ENCODE results near the gene MAD1L1.

The MAD1L1 gene

DNA sequence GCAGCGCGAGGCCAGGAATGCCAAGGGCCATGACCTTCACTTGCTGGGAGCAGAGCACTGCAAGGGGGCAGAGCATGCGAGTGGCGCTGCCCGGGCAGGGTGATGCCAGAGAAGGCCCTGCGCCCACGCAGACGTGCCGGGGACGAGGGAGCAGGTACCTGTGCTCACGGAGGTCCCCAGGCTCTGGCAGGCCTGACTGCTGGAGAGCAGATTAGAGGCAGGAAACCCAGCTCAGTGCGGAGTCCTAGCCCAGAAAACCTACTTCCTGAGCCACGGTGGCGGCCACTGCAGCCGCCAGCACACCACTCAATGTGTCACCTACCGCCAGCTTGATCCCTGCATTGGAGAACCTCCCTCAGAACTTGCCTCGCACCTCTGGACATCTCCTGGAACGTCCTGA lies 148.4 kb downstream of the MAD1L1 start:
- DNase-seq (ENCODE audit: low spot score), result no peak

DNA sequence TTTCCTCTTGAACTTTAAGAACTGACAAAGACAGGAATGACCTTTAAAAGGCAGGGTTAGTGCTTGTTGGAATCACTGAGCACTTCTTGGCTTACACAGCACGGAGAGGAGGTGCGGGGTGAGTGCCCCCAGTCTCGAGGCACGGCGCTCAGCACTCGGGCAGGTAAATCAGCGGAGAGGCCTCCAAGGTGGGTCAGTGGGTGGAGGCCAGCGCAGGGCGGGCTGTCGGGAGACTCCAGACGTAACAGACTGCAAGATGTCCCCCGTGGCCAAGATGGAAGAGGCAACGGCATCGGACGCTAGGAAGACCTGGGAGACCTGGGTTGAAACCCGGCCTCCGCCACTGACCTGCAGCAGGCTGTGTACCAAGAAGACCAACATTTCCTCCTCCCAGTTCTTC lies 149.4 kb downstream of the MAD1L1 start:
- no peak for DNase-seq (ENCODE audit: low spot score)

DNA sequence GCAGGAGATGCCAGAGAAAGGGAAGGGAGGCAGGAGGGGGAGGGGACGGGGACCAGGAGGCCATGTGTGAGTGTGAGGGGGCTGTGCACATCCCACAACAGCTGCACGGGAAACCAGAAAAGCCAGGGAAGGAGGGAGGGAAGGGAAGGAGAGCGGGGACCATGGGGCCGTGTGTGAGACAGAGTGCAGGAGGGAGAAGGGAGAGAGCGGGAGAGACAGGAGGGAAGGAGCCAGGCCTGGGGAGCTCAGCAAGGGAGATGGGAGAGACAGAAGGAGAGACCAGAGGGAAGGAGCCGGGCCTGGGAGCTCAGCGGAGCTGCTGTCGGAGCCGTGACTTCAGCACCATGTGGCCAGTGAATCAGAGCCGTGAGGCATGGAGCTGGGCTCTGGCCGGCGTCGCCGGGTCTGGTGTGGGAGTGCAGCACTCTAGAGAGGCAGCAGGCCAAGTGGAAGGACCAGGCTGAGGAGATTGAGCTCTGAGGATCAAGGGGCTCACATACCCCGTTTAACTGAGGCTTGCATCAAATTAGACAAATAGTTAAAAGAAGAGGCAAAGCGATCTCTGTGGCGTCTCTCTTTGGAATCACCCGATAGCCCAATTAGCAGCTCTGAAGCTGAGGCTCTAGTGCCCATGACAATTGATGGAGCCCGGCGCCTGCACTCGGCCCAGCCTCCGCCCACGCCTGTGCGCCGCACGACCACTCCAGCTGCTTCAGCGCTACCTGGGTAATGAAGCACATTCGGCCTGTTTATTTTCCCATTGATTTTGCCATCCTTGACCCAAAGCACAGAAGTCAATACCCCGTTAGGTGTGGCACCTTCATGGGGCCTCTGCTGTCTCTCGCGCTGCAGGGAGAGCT lies 150.4 kb downstream of the MAD1L1 start:
- DNase-seq (ENCODE audit: low spot score), result peak; percentile 15

- DNase-seq (ENCODE audit: low spot score), result no peak
Measured at GRCh38 chr7:2081526-2082135, 151.1 kb downstream of the MAD1L1 start.

- DNase-seq (ENCODE audit: low spot score), result no peak
Measured at GRCh38 chr7:2080477-2080876, 152.3 kb downstream of the MAD1L1 start.

GRCh38 chr7:2080060-2080387 lies 152.7 kb downstream of the MAD1L1 start:
- DNase-seq (ENCODE audit: low spot score), result no peak

DNA sequence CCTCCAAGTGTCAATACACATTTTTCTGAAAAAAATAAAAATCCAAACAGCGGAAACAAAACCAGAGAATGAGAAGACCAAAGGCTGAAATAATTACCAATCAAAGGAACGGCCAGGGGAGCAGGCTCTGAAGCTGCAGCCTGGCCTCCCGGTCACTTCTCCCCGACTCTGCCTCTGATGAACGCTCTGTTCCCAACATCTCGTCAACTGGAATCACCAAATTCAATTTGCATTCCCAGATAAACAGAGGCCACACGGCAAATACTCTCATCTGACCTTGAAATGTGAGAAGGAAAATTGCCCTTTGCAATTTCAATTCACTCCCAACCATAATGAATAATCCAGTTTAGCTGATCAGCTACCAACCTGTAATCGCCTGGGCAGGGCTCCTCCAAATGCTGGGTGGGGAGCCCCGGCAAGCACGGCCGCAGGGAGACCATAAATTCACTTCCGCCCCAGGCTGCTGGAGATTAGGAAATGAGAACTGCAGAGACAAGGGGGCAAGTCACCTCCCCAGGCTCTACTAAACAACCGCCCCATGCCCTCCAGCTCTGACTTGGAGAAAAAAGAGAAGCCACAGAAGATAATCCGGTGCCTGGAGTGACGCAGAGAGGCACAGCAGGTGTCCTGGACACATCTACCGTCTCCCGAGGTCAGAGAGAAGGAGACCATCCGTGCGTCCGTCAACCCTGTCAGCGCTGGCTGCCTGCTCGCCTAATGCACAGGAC lies 153.2 kb downstream of the MAD1L1 start:
- DNase-seq (ENCODE audit: low spot score), result no peak

- DNase-seq (ENCODE audit: low spot score), result no peak
Measured at GRCh38 chr7:2078899-2079298, 153.8 kb downstream of the MAD1L1 start.

DNA sequence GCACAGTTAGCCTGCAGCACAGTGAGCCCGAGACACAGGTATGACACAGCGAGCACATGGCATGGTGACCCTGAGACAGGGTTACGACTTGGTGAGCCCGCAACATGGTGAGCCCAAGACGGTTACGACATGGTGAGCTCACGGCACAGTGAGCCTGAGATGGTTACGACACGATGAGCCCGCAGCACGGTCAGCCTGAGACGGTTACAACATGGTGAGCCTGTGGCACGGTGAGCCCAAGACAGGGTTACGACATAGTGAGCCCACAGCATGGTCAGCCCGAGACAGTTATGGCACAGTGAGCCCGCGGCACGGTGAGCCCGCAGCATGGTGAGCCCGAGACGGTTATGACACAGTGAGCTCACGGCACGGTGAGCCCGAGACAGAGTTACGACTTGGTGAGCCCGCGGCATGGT lies 156.1 kb downstream of the MAD1L1 start:
- DNase-seq (ENCODE audit: low spot score), result no peak

GRCh38 chr7:2075811-2076210 lies 156.9 kb downstream of the MAD1L1 start:
- DNase-seq (ENCODE audit: low spot score), result no peak

GRCh38 chr7:2074691-2075090 lies 158.1 kb downstream of the MAD1L1 start:
- DNase-seq (ENCODE audit: low spot score), result no peak

- no peak for DNase-seq (ENCODE audit: low spot score)
Measured at GRCh38 chr7:2072798-2073197, 159.9 kb downstream of the MAD1L1 start.

GRCh38 chr7:2072042-2072441 lies 160.7 kb downstream of the MAD1L1 start:
- DNase-seq (ENCODE audit: low spot score), result no peak

DNA sequence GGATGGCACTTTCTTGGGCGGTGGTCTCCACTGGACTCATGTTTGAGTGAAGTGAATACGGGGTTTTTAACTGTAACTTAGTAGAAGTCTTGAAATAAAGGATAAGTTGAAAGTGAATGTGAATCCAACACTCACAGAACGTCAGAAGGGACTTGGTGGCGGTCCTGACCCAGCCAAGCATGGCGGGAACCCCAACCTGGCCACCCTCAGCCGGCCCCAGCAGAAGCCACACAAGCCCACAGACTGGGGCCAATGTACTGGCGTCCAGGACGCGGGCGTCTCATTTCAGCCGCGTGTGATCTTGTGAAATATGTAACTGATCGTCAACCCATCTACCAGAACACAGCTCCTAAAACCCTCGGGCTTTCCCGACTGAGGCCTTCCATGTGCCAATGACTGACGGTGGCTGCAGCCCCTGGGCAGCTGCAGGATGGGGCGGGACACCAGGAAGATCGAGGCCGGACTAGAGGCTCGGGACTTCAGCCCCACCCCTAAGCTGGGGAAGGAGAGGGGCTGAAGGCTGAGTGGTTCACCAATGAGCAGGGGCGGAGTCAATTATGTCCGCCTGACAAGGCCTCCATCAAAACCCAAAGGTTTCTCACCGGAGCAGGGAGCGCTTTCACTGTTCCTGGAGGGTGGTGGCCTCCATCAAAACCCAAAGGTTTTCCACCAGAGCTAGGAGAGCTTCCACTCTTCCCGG lies 161.5 kb downstream of the MAD1L1 start:
- no peak for DNase-seq (ENCODE audit: low spot score)

- no peak for DNase-seq (ENCODE audit: low spot score)
Measured at GRCh38 chr7:2070151-2070763, 162.5 kb downstream of the MAD1L1 start.

- peak; percentile 30 for DNase-seq (ENCODE audit: low spot score)
Measured at GRCh38 chr7:2069472-2069860, 163.3 kb downstream of the MAD1L1 start.

DNA sequence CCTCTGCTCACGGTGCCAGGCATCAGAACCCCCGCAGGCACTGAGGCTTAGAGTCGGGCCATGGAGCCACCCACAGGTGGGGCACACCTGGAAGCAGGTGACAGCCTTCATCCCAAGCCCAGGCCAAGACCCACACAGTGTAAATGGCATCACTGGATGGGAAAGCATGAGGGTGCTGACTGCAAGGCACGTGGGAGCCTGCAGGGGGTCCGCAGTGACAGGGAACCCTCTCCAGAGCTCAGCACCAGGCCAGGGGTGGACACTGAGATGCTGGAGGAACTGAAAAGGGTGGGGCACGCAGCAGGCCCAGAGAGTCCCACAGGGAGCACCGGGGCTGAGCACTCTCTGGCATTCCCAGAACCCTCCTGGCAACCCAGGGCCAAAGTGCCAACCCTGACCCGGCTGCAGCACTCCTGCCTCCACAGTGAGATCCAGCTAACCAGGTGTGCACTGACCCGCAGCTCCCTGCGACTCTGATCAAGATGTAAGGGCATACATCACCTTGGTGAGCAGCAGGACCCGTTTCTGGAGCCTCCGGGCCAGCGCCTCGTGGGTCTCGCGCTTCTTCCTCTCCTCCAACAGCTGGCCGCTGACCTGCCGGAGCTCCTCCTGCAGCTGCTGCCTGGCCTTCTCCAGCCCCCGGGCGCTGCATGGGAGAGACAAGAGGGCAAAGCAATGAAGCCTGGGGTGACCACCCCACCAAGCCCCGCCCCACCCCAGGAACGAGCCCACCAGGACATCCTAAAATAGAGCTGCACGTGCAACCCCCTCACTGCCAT lies 163.9 kb downstream of the MAD1L1 start:
- no peak for DNase-seq (ENCODE audit: low spot score)

DNA sequence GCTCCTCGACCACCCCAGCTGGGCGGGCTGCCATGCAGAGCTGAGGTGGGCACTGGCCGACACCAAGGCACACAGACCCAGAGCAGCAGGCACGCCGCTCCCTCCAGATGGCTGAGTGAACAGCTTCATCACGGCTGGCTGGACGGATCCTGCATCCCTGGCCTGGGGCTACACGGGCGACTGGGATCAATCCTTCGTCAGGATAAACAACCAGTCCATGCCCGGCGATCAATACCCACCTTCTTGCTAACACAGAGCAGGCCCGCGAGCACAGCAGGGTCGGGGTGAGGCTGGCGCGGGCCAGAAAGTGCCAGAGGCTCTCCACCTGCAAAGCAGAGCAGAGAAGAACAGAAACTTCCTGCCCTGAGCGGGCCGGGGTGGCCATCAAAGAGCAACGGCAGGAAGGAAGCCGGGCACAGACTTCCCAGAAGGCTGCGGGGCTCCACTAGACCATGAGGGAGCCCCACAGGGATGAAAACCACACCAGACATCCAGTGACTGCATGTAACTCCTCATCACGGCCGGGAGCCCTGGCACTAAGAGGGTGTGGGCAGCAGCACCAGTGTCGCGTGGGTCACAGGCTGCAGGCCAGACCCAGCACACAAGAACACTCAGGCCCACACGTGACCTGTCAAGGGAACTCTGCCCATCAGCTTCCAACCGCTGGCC lies 166.4 kb downstream of the MAD1L1 start:
- no peak for DNase-seq (ENCODE audit: low spot score)

DNA sequence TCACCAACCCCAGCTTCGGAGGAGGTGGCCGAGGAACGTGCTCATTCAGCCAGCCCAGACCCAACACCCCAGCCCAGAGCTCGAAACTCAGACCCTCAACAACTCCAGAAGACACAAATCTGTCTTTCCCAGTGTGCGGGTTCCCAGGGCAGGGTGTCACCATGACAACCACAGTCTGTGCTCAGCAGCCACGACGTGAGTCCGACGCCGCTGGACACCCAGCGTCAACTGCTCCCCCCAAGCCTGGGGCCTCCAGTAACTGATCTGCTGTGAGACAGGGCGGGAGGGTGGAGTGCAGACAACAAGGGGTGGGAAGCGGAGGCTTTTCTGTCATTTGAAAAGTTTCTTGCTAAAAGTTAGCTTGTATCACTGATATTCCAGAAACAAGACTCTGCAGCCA lies 167.2 kb downstream of the MAD1L1 start:
- no peak for DNase-seq (ENCODE audit: low spot score)

DNA sequence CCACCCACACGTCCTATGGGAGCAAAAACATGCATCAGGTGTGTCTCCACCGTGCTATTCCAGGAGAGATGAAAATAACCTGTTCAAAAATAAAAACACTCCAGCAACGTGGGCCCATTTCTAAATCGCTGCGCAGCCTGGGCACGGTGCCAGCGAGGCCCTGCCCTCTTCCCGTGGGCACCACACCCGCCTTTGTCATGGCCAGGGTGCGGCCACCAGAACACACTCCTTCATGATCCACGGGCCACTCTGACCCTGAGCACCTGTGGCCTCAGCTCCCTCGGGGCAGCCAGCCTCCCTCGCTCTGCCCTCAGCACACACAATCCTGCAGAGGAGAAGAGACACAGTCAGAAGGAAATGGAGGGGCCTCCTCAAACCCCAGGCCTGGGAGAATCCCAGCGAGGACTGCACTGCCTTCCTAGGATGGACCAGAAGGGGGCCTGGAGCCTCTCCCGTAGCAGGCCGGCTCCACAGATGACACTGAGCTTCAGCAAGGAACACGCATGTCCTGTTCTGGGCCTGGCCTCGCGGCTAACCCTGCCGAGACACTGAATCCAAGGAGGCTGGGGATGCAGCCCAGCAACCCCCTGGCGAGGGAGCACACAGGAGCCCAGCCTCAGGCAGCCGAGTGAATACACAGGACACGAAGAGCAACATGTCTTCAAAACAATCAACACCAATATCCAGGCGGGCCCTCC lies 169.0 kb downstream of the MAD1L1 start:
- no peak for DNase-seq (ENCODE audit: low spot score)
